DOHH2 (cell line): ENCODE results near the gene SMG5.

Experiments
- EZH2phosphoT487 ChIP-seq: fragments of 200-600 bp; sonication (generic); IDR thresholded peaks from 2 replicates; pipeline ENCODE4 v1.6.1; 2017; ENCODE audit warnings: borderline replicate concordance, mild to moderate bottlenecking, antibody characterized with exemption, low read length, moderate library complexity, mixed read lengths
- TF ChIP-seq, protein P1 (sequence below): fragments of 200-600 bp; sonication (generic); IDR thresholded peaks from one replicate; pipeline ENCODE4 v1.5.1; 2014; ENCODE audit warnings: antibody characterized with exemption, mild to moderate bottlenecking, low read depth, low read length; ENCODE audit not compliant: poor library complexity, severe bottlenecking

DNA sequence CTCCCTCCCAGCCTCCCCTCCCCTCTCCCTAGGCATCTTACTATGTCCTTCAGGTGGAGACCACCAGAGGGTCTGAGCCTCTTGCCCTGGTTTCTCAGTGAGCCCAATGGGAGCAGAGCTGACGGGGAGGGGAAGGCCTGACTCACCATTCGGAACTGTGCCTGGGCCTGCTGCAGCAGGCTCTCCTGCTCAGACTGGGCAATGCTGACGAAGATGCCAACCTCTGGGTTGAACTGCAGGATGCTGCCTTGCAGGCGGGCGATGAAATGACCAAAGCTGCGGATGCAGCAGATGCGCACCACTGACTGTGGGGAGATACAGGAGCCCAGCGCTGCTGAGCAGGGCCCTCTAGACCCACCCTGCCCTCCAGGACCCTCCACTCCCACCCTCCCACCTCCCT is 23.8 kb downstream of the SMG5 start:
- TF ChIP-seq, protein P1, sequence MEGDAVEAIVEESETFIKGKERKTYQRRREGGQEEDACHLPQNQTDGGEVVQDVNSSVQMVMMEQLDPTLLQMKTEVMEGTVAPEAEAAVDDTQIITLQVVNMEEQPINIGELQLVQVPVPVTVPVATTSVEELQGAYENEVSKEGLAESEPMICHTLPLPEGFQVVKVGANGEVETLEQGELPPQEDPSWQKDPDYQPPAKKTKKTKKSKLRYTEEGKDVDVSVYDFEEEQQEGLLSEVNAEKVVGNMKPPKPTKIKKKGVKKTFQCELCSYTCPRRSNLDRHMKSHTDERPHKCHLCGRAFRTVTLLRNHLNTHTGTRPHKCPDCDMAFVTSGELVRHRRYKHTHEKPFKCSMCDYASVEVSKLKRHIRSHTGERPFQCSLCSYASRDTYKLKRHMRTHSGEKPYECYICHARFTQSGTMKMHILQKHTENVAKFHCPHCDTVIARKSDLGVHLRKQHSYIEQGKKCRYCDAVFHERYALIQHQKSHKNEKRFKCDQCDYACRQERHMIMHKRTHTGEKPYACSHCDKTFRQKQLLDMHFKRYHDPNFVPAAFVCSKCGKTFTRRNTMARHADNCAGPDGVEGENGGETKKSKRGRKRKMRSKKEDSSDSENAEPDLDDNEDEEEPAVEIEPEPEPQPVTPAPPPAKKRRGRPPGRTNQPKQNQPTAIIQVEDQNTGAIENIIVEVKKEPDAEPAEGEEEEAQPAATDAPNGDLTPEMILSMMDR: no peak
- no peak for TF ChIP-seq EZH2phosphoT487
